GM12878 (cell line): Measurements from ENCODE around the gene TCF4. TPM values are rescaled to one million over a fixed set of nuclear protein-coding genes. Genes with fewer than 3 reads are reported as not detected.

Experiments
- BRCA1 ChIP-seq: IDR thresholded peaks from 2 replicates; pipeline ENCODE4 v1.6.1; 2011; ENCODE audit warnings: low read depth, low read length, improper control_type of control experiment
- CREB1 ChIP-seq: IDR thresholded peaks from 2 replicates; pipeline ENCODE4 v1.6.1; 2012; ENCODE audit warnings: low read depth, mild to moderate bottlenecking, inconsistent platforms
- ETV6 ChIP-seq, 2 experiments: fragments of 450-650 bp in 1 of 2; IDR thresholded peaks in 1 of 2; conservative IDR thresholded peaks in 1 of 2; 2 replicates each; pipeline ENCODE4 v1.6.1; 2014; ENCODE audit warnings: antibody characterized with exemption in 1 of 2, borderline replicate concordance in 1 of 2, low read depth in 1 of 2, mild to moderate bottlenecking in 1 of 2, moderate library complexity in 1 of 2
- JUNB ChIP-seq: IDR thresholded peaks from 2 replicates; pipeline ENCODE4 v1.6.1; 2016; ENCODE audit warnings: antibody characterized with exemption, mild to moderate bottlenecking
- MEF2B ChIP-seq: fragments of 450-650 bp; IDR thresholded peaks from 2 replicates; pipeline ENCODE4 v1.6.1; 2018; ENCODE audit warnings: mild to moderate bottlenecking, moderate library complexity; ENCODE audit not compliant: partially characterized antibody, poor library complexity, severe bottlenecking
- NRF1 ChIP-seq: conservative IDR thresholded peaks from 2 replicates; pipeline ENCODE4 v1.6.1; 2011; ENCODE audit warnings: mild to moderate bottlenecking, low read depth, low read length, improper control_type of control experiment
- RB1 ChIP-seq: fragments of 450-650 bp; formaldehyde crosslinking; IDR thresholded peaks from 2 replicates; pipeline ENCODE4 v1.6.1; 2017; ENCODE audit warnings: mild to moderate bottlenecking, borderline replicate concordance
- STAT3 ChIP-seq: IDR thresholded peaks from 2 replicates; pipeline ENCODE4 v1.6.1; 2011; ENCODE audit warnings: low read depth, low read length, improper control_type of control experiment
- ZNF274 ChIP-seq: IDR thresholded peaks from one replicate; pipeline ENCODE4 v1.8.0; 2011; ENCODE audit not compliant: insufficient read length, insufficient read depth
- ZNF687 ChIP-seq: fragments of 450-650 bp; IDR thresholded peaks from 2 replicates; pipeline ENCODE4 v1.6.1; 2017; ENCODE audit warnings: mild to moderate bottlenecking, moderate library complexity
- polyA plus RNA-seq, 11 experiments: library from polyadenylated mRNA; depleted of rRNA in 4 of 11; unstranded in 6 of 11; stranded (reverse) in 5 of 11; fragments of >200 nt; fragmentation: Nextera tagmentation in 4 of 11; fragmentation: Illumina TruSeq in 1 of 11; extraction: Ambion mirVana in 4 of 11; extraction: Trizol in 1 of 11; gene quantifications; 1 replicate in 1 of 11; 2 replicates in 10 of 11; pipeline versions ENCODE4 v1.2.1 to v1.2.3, GENCODE V29; 2011 to 2016; ENCODE audit warnings: inconsistent platforms in 2 of 11, missing spikeins in 2 of 11, low read depth in 1 of 11
- total RNA-seq, 4 experiments: library from RNA; depleted of rRNA in 3 of 4; stranded (reverse); fragments of >200 nt in 3 of 4; fragmentation: Illumina TruSeq in 1 of 4; extraction: Trizol in 1 of 4; gene quantifications; 2 replicates each; pipeline versions ENCODE4 v1.2.1 to v1.2.3, GENCODE V29; 2013 to 2021
- TF ChIP-seq, protein P1 (sequence below): IDR thresholded peaks from 2 replicates; pipeline ENCODE4 v1.6.1; 2012; ENCODE audit warnings: low read length, inconsistent platforms

The TCF4 gene
- total and polyA plus RNA-seq, 10 of the 15 experiments (the other 5 are each of a cell fraction or from before 2014, with no cell fraction given): 15.2 to 94.0 (median 31.5) TPM

DNA sequence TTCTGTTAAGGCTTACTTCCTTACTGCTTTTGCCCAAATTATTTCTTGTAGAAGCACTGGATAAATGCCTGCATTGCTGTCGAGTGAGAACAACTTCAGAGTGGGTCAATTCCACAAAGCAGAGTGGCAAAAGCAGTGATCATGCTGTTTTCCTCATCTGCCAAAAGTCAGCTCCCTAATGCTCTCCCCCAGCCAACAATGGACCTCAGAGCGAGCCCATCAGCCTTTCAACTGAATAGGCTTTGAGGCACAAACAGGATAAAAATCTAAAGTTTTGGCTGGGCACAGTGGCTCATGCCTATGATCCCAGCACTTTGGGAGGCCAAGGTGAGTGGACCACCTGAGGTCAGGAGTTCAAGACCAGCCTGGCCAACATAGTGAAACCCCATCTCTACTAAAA lies 222.7 kb downstream of the TCF4 start (continued):
- TF ChIP-seq ZNF687 (no peak), CREB1 (no peak), ETV6 (conservative IDR thresholded peaks at IDR 0.05 in 1 of 2, IDR thresholded peaks at IDR 0.05 in 1 of 2; ENCODE audit: borderline replicate concordance in 1 of 2, low read depth in 1 of 2) (no peak), RB1 (no peak), NRF1 (no peak), BRCA1 (no peak), MEF2B (no peak), JUNB (no peak), STAT3 (no peak), ZNF274 (no peak)
- TF ChIP-seq, protein P1, sequence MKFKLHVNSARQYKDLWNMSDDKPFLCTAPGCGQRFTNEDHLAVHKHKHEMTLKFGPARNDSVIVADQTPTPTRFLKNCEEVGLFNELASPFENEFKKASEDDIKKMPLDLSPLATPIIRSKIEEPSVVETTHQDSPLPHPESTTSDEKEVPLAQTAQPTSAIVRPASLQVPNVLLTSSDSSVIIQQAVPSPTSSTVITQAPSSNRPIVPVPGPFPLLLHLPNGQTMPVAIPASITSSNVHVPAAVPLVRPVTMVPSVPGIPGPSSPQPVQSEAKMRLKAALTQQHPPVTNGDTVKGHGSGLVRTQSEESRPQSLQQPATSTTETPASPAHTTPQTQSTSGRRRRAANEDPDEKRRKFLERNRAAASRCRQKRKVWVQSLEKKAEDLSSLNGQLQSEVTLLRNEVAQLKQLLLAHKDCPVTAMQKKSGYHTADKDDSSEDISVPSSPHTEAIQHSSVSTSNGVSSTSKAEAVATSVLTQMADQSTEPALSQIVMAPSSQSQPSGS: no peak
